ENCODE measurements around the gene SORCS2. TPM values are rescaled to one million over a fixed set of nuclear protein-coding genes. Genes with fewer than 3 reads are reported as not detected.

Gene SORCS2
- total RNA-seq, 1 donor, result under 0.01 TPM

GRCh38 chr4:7757501-7758471 is 565.4 kb downstream of the SORCS2 start:
- DNase-seq (ENCODE audit: low read depth in 2 of 3, low spot score in 2 of 3), result no peak

DNA sequence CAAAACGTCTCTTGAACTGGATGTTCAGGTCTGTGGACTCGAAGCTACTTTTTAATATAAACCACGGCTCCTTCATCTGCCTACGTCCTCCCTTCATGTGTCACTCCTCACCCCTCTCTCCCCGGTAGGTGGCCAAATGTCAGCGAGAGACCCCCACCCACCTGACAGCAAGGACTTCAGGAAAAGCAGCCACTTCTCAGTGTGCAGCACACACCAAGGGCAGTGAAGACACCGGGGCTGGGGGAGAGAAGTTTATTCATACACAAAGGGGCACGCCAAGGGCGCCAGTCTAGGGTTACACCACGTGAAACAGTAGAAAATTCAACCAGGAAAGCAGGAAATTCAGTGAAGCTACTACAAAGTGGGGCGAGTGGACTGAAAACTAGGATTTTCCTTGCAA is 566.1 kb downstream of the SORCS2 start:
- no peak for DNase-seq (ENCODE audit: low read depth in 2 of 3, low spot score in 2 of 3)

DNA sequence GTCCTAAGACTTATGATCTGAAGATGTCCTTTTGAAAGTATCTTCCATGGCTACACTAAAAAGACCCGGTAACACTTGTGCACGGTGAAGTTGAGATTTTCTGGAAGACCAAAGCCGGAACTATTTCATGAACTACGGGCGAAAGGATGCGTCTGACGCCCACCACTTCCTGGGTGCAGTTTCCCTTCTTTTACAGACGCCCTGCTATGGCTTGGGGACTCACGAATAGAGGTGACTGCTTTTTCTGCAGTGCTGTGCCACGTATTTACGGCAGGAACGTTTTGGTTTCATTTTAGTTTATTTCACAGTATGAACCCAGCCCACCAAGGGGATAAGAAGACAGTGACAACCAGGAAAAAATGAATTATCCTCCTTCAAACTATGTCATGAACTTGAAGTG is 566.9 kb downstream of the SORCS2 start:
- peak in 1 of 3 donors; percentile 33 for DNase-seq (ENCODE audit: low read depth in 2 of 3, low spot score in 2 of 3)

DNA sequence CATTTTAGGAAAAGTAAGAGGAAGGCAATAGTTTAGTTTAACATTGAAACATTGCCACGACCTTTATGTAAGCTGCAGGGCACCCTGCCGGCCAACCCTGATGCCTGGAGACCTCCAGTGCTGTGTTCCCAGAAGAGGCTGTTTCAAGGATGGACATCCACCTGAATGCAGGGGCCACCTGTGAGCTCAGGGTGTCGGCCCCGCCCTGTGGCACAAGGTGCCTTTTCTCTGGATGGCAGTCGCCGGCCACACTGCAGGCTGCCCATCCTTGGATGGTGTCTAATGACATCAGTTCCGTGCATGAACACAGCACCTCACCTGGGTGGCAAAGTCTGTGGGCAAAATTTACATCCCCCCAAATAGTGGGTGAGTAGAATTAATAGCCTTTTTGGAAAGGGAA is 567.3 kb downstream of the SORCS2 start:
- no peak for DNase-seq (ENCODE audit: low read depth in 2 of 3, low spot score in 2 of 3)

DNA sequence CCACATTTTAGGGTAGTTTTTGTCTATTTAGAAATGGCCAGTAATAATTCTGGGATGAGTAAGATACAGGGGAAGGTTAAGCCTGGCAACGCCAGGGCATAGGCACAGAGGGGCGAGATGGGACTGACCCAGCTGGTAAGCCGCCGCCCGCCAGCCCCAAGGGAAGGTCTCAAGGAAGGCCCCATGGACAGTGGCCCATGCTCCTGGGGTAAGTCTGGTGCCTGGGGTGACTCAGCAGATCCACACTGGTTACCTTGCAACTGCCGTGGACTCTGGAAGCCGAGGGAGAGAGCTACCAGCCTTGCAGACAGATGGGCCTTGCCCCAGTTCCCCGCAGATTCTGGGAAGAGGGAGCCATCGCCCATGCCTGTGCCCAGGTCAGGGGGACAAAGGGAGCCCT is 567.9 kb downstream of the SORCS2 start:
- DNase-seq (ENCODE audit: low read depth in 2 of 3, low spot score in 2 of 3), result no peak

DNA sequence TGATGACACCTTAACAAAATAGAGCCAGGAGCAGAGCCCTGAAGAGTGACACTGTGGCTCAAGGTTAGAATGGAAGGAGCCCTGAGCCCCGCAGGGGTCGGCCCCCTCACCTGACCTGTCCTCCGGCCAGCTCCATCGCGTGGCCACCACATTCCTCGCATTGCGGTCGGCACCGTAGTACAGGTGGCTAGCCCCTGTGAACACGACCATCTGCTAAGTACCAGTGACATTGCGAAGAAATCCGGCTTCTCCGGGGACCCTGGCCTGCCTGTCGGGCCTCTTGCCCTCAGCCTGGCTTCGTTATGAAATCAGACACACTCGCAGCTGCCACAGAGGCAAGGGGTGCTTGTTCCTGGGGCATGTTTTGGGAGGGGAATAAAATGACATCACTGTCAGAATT is 568.4 kb downstream of the SORCS2 start:
- no peak for DNase-seq (ENCODE audit: low read depth in 2 of 3, low spot score in 2 of 3)

DNA sequence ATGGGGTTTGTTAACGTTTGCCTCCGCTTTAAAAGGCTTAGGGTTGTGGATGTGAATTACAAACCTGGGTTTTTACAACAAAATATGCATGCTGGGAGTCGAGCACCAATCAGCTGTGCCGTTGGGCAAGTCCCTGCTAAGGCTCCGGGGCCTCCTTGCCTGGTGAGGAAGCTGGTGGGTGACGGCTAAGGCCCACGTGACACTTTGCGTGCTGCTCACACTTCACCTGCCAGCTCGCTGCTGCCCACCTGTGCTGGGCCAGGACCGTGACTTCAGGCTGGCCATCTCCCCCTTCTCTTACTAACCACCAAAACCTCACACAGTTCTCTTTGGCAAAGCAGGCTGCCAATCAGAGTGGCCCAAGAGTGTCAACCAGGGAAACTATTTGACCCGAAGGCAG is 569.0 kb downstream of the SORCS2 start:
- no peak for DNase-seq (ENCODE audit: low read depth in 2 of 3, low spot score in 2 of 3)

DNA sequence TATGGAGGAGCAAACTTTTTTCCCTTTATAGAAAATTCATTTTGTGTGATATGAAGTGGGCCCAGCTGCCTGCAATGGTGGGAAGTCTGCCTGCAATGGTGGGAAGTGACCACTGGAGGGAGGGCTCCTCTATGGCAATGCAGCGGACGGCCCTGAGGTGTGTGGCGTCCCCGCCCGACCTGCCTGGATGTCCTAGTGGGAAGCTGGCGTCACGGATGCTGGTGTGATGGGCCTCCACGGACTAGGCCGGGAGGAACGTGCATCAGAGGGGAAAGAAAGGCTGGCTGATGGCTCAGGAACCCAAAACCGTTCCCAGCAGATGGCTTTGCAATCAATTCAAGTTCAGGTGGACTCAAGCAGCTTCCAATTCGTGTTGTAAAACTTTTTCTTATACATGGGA is 569.4 kb downstream of the SORCS2 start:
- DNase-seq (ENCODE audit: low read depth in 2 of 3, low spot score in 2 of 3), result peak in 2 of 3 donors; percentile 51 to 62

GRCh38 chr4:7762376-7763030 is 570.2 kb downstream of the SORCS2 start:
- no peak for DNase-seq (ENCODE audit: low read depth in 2 of 3, low spot score in 2 of 3)

GRCh38 chr4:7763106-7763505 is 570.8 kb downstream of the SORCS2 start:
- no peak for DNase-seq (ENCODE audit: low read depth in 2 of 3, low spot score in 2 of 3)

DNA sequence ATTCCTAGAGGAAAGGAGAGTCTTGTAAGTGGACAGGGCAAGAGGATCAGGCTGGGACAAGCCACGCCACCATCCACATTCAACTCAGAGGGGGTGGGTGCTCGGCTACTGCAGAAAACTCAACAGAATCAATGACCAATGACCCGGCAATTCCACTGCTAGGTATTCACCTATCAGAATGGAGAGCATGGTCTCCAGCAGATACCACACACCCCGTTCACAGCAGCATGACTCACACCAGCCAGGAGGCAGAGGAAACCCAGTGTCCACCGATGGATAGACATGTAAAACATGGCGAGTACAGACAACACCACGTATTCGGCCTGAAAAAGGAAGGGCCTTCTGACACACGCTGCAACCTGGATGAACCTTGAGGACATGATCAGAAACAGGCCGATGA is 571.5 kb downstream of the SORCS2 start:
- DNase-seq (ENCODE audit: low read depth in 2 of 3, low spot score in 2 of 3), result no peak

GRCh38 chr4:7764466-7764865 is 572.1 kb downstream of the SORCS2 start:
- no peak for DNase-seq (ENCODE audit: low read depth in 2 of 3, low spot score in 2 of 3)

GRCh38 chr4:7765666-7766065 is 573.3 kb downstream of the SORCS2 start:
- no peak for DNase-seq (ENCODE audit: low read depth in 2 of 3, low spot score in 2 of 3)

- DNase-seq (ENCODE audit: low read depth in 2 of 3, low spot score in 2 of 3), result no peak
These were observed 573.7 kb downstream of the SORCS2 start for GRCh38 chr4:7766086-7766485.

DNA sequence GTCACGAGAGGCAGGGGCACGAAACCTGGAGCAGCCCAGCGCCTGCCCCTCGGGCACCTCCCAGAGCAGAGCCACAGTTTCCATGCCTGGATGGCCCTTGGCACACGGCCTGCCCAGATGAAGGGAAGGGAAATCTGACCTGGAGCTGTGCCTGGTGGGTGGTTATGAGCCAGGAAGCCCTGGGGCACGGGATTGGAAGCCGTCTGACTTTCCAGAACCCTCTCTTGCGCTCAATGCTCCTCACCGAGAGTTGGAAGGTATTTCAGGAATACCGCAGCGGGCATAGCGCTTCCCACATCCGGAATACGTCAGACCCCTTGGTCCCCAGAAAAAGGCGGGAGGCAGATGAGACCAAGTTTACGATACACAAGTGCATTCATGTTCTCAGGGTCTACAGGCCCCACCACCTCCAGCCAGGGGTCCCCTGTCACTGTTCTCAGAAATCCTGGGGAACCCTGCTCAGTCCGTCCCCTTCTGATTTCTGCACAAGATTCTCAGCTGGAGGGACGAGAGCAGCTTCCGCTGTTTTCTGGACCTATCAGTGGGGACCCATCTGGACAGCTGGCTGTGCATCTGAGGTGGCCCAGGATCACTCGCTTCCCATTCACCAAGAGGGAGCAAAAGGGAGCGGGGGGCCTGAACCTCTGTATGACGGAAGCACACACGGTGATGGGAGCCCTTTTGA is 574.5 kb downstream of the SORCS2 start:
- DNase-seq (ENCODE audit: low read depth in 2 of 3, low spot score in 2 of 3), result no peak

DNA sequence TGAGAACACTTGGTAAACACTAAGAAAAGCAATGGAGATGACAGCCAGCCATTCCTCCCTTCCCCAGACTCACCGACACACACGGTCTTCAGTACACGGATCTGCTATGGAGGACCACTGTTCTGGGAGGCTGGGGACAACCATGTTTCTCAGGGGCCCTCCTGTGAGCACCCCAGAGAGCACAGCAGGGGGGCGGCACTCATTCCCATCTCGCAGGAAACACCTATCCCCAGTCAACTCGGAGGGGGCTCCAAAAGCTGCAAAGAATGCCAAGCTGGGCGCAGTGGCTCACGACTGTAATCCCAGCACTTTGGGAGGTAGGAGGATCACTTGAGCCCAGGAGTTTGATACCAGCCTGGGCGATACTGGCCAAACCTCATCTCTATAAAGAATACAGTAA is 575.2 kb downstream of the SORCS2 start:
- no peak for DNase-seq (ENCODE audit: low read depth in 2 of 3, low spot score in 2 of 3)

GRCh38 chr4:7767966-7768365 is 575.6 kb downstream of the SORCS2 start:
- no peak for DNase-seq (ENCODE audit: low read depth in 2 of 3, low spot score in 2 of 3)

DNA sequence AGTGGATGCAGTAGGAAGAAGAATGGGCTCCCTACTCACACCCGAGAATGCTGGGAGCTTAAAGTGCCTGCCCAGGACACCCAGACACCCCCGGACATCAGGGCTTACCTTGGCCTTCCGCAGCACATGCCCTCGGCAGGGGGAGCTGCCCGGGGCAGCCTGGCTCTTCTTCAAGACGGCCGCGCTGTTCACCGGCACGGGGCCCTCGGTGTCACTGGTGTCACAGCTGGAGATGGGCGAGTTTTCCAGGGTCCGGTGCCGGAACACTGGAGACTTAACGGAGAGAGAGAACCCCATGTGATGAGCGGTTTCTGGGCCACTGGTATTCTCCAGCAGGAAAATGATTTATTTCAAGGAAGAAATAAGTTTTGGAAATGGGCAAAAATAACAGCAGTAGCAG is 576.4 kb downstream of the SORCS2 start:
- no peak for DNase-seq (ENCODE audit: low read depth in 2 of 3, low spot score in 2 of 3)

- DNase-seq (ENCODE audit: low read depth in 2 of 3, low spot score in 2 of 3), result no peak
These were observed 577.3 kb downstream of the SORCS2 start for GRCh38 chr4:7769396-7770223.

DNA sequence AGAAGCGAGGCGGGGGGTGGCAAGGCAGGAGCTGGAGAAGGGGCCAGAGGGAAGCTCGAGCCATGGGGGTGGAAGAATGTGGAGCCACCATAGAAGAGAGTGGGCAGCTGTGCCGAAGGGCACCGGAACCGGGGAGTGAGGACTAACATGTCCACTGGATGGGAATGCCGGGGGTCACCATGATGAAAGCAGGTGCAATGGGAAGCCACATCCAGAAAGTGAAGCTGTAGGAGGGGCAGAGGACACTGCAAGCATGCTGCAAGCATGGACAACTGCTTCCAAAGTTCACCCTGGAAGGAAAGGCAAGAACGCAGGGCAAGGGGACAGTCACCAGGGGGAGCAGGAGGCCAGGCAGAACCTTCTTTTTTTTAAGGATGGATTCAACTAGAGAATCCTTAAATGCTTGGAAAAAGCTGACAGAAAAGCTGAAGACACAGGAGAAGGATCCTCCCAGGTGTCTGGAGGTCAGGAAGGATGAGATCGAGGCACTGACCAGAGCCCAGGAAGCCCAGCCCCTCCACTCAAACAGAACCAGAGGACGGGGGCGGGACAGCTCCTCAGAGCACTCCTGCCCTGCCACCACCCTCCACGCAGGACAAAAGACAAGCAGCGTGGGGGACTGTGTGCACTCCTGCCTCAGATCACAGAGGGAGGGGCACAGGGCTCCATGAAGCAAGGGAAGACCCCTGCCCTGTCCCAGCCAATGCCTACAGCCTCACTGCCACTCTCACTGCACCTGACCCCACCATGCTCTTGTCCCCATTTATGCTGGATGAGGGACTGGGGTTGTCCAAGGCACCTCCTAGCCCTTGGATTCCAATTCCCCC is 578.1 kb downstream of the SORCS2 start:
- DNase-seq (ENCODE audit: low read depth in 2 of 3, low spot score in 2 of 3), result peak in 1 of 3 donors; percentile 39

Measured in hematopoietic multipotent progenitor cell (in vitro differentiated cells).